ENCODE results near the gene GALNT6.

GALNT6 gene

DNA sequence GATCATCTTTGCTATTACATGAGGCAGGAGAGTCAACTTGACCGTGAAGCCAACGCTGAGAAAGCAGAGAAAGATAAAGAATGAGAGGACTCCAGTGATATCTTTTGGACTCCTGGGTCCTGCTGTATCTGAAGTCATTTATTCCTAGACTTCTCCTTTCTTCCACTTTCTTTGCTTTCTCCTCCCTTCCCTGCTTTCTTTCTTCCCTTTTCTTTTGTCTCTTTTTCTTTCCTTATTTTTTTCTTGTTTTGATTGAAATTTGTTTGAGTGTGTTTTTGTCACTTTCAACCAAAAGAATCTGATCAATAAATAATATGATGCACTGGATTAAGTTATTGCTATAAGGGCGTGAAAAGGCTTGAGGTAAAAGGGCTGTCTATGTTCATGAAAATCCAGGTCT lies 13.4 kb upstream of the GALNT6 start:
- DNase-seq: no peak

DNA sequence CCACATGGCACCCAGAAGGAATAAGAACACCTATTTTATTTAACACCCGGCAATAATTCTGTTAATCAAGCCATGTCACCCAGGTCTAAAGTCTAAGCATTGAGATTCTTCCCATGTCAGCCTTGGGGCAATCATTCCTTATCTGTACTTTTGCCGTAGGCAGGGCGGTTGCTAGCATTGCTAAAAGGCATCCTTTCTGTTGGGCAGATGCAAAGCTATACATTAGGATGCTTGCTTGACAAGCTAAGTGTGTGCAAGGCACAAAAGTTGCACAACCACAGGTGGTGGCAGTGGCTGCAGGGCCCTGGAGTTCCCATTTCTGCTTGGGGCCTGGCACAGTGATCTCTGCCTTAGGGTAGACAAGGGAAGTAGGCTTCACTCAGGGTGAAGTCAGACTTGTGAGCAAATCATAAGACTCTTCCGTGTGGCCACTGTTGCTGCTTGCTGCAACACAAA lies 12.5 kb upstream of the GALNT6 start:
- peak; percentile 82 for DNase-seq

DNA sequence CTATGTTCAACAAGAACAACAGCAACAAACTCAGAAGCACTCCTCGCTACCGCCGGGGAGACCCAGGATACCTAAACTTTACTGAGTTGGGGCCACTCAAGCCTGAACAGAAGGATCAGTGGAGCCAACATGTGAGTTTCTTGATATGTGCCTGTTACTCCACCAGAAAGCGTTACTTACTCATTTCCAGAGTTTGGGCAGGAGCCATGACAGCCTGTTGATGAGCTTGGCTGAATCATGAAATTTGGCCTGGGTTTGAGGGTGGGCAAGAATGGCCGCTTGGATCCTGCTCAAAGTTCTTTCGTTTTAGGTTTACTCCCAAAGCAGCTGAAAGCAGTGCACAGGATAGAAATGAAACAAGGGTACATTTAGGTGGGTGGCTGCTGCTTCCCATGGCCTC lies 12.0 kb upstream of the GALNT6 start:
- DNase-seq: no peak

DNA sequence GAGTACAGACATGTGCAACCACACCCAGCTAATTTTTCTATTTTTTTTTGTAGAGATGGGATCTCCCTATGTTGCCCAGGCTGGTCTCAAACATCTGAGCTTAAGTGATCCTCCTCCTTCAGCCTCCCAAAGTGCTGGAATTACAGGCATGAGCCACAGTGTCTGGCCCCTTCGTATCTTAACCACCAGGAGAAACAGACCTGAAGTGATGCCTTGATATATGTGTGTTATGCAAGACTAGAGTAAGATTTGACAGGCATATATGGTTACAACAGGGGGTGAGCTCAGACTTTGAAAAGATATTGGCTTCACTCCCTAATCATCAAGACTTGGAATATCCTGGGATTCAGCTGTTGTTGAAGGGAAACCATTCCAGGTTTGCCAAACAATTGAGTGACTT lies 10.7 kb upstream of the GALNT6 start:
- DNase-seq: no peak

DNA sequence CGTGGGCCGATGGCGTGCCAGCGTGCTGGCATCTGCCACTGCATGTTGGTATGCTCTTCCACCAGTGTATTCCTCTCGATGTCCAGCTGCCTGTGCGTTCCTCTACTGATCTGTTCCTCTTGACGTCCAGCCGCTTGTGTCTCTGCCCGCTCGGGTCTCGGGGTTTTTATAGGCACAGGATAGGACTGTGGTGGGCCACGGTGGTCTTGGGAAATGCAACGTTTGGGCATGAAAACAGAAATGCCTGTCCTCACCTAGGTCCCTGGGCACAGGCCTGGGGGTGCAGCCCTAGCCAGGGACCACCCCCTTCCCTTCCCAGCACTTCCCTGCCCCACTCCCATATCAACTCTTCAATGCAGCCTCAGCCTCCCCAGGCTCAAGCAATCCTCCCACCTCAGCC lies 10.3 kb upstream of the GALNT6 start:
- no peak for DNase-seq

DNA sequence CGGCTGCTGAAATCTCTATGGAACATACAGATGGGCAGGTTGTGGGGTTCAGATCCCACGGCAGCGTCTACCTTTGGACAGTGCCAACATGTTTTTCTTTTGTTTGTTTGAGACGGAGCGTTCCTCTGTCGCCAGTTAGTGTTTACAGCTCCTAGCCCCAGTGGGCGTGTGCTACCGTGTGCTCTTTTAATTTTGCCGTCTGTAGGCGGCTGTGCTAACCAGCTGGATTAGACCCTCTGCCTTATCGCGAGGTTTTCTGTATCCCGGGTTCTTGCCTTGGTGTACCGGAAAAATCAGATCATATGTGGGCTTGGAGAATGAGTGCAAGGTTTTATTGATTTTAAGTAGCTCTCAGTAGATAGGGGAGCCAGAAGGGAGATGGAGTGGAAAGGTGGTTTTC lies 9.8 kb upstream of the GALNT6 start:
- no peak for DNase-seq

DNA sequence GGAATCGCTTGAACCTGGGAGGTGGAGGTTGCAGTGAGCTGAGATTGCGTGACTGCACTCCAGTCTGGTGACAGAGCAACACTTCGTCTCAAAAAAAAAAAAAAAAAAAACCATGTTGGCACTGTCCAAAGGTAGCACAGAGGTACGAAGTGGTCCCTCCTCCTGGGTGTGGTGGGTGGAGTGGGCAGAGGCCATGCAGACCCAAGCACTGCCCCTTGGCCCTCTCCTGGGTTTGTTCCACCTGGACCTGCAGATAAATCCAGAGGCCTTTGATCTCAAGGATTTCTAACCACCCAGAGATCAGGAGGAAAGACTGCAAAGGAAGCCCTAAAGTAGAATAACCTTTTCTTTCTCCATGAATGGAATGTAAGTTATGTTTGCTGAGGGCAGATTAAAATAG lies 8.7 kb upstream of the GALNT6 start:
- no peak for DNase-seq

DNA sequence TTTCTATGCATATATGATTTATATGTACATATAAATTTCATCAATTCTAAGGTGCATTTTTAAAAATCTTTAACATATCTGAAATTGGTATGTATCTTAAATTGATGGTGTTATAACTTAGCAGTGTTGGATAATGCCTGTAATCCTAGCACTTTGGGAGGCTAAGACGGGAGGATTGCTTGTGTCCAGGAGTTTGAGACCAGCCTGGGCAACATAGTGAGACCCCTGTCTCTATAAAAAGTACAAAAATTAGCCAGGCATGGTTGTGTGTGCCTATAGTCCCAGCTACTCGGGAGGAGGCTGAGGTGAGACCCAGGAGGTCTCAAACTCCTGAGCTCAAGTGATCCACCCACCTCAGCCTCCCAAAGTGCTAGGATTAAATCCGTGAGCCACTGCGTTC lies 6.5 kb upstream of the GALNT6 start:
- DNase-seq: no peak

DNA sequence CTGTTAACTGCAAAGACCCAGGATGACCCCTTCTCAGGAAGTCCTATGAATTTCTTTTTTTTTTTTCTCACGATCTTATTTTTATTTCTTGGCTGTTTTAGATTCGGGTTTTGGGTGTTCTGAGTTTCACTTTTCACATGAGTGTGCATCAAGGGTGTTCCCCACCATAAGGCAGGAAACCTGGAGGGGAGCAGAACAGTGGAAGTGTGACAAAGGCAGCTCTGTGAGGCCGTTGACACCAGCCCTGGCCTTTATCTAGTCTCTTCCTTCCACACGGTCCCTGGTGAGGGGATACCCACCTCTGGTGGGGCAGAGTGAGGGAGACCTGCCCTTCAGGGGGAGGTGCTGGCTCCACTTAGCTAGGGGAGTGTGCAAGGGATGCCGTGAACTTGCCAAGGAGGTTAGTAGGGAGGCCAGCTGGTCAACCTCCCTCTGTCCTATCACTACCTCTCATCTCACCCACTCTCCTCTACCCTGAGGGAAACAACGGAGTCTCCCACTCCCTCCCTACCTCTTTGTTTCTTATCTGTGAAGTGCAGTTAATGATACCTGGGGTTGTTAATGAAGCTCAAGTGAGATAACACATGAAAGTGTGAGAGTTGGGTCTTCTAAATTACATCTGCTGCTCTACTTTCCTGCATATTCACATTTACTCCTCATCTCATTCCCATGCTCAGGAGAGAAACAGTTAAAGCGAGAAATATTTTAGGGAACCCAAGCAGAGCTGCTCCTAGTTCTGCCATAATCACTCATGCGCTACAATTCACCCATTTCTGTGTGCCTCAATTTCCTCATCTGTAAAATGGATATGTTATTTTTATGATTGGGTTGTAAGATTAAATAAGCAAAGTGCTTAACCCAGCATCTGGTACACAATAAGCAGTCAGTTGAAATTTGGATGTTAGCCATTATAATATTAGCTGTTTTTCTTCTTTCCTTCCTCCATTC lies 4.4 kb upstream of the GALNT6 start:
- peak; percentile 93 for DNase-seq

DNA sequence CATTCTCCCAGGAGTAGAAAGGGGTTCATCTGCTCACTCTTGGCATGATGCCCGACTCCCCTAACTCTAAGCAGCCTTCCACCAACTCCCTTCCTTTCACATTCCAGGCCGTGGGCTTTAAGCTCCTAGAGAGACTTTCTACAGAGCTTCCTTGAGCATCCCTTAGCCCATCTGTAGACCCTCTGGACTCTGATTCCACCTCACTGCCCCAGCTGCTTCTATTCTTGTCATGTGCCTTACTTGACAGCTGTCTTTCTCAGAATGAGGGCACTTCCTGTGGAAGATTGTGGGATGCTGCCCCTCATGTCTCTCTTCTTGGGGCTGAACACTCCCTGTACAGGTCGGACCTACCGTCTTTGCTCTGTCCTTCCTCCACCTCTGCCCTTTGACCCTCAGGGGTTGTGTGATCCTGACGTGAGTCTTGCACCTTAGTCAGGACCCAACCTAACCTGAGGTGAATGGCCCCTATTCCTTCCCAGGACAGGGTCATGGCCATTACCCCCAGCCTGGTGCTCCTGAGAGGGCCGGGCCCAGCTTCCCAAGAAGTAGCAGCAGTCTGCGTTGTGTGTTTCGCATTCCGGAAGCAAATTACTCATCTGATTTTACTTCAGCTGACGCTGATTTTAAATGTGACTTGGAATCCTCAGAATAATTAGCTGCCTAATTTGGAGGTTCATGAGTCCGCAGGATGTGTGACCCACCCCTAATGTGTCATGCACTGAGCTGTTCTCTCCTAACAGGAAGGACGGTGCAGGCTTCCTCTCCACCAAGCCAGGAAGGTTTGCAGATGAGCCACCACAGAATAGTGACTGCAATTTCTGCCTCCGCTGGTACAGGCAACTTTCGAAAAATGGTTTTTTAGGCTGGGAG lies 2.7 kb upstream of the GALNT6 start:
- peak; percentile 64 for DNase-seq

DNA sequence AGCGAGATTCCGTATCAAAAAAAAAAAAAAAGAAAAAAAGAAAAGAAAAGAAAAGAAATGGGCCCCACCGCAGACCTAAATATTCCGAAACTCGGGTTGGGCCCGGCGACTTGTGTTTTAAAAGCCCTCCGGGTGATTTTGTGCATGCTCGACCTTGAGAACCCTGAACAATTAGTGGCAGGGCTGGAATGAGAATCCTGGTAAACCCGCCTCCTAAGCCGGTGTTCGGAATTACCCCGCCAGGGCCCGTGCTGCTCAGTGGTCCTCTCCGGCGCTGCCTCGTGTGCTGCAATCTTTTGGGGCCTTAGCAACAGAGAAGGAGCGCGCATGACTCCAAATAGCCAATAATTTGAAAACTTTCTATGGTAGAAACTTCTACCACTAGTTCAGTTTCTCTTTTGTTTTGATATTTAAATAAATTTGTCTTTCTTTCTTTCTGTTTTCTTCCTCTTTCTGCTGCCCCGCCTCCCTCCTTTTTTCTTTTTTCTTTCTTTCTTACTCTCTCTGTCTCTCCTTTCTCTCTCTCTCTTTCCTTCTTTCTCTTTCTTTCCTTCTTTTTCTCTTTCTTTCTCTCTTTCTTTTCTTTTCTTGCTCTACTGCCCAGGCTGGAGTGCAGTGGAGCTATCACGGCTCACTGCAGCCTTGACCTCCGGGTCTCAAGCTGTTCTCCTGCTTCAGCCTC lies 1.5 kb upstream of the GALNT6 start:
- DNase-seq: peak; percentile 70

DNA sequence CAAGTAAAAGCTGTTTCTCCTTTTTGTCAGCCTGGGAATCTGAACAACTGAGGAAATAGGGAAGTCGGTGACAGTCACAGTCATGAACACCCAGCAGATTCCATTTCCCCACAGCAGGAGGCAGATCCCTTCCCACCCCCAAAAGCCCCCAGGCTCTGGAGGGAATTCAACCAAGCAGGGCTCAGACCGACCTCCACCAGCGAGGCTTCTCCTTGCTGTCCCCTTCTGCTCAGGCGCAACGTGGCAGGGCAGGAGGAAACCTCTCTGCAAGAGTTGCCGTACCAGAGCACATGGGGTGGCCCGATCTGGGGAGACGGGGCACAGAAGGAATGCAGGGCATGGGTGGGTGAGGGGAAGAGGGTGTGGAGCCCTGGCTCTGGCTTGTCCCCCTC lies 319 bp downstream of the GALNT6 start:
- DNase-seq: no peak

DNA sequence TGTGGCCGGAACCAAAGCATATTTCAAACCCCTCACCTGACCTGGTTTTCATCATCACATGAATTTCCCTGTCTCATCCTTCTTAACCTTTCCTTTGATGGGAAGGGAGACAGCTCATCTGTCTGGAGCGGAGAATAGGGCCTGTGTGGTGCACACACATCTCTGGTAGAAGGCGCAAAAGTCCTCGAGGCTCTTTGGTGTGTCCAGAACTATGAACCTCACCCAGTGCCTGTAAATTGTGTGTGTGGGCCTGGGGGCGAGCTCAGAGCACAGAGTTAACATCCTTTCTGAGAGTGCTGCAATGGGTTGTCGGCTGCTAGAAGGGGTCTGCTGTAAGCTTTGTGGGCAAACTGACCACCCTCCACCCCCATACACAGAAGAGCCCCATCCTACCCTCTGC lies 749 bp downstream of the GALNT6 start:
- no peak for DNase-seq

DNA sequence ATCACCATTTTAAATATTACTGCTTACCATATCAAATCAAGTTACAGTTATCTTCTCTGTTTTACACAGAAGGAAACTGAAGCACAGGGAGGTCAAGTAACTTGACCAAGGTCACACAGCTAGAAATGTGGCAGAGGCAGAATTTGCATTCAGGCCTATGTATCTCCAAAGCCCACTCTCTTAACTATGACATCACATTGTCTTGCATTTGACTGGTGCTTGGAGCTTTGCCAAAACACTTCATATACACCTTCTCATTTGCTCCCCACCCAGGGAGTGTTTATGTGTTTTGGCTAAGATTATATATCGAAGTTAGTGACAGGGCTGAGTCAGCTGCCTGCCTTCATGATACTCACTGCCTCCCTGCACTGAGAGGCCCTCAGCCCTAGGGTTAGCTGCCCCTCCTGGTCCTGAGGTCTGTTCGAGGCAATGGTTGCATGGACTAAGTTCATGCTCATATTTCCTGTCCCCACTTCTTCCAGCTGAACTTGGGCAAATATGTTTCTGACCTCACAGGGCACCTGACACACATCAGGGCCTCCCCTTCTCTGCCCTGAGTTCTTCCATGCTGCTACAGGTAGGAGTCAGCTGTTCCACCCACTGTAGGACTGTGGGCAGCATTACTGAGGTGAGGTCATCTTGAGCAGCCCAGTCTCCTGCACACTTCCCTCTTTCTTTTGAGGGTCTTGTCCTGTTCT lies 1.8 kb downstream of the GALNT6 start:
- peak; percentile 85 for DNase-seq

DNA sequence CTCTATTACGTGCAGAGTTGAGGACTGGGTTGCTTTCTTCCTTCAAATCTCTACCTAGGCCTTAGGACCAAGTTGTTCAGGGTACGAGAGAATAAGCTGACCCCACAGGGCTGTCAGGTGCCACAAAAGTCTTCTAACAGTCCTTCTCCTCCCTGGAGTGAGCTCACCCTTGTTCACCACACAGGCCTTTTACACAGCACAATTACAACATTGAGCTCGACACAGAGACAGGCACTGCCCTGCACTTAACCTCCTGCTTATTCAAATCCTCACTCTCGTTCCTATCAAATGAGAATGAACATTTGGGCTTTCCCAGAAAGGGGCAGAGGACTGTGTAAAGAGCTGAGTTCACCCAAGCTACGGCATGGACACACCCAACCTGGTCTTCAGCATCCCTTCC lies 2.4 kb downstream of the GALNT6 start:
- no peak for DNase-seq

DNA sequence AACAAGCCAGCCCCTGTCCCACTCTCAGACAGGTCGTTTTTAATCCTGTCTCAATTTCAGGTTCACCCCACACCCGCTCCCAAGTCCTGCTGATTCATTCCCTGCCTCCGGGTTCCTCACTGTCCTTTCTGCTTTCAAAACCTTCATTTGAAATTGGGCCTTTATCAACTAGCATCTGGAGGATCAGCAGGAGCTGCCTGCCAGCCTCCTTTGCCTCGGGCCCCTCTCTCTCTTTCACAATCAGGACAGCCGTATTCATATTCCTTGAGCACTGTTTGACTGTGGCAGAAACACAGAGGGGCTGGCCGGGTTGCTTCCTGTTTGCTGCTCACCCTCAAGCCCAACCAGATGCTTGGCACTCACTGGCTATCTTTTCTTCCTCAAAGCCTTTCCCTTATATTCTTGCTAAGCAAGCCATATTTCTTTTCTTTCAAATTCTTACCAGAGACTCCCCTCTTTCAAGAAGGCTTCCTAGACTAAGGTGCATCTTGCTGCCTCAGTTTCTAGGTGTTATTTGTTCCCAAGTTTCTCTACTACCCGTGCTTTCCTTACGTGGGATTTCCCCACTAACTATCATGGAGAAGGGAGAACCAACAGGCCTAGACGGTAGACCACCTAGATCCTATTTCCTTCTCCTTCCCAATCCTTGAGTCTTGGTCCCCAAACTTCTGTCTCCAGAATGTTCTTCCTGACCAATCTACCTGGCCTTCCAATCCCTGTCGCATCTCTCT lies 3.0 kb downstream of the GALNT6 start:
- DNase-seq: peak; percentile 89

DNA sequence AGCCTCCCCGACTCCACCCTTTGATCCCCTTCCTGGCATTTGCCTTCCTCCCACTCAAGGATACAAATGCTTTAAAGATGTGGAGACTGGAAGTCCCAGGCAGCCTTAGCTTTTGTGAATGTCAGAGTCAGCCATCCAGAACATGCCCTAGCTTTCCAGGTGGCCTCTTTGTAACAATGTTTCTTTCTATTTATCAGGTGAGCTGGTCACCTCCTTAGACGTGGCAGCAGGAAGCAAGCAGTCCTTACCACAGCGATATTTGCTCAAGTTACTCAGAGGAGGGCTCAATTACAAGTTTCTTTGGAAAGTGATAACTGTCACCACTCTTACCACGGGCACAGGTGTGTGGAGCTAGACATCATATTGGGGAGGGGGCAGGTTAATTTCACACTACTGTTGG lies 4.9 kb downstream of the GALNT6 start:
- DNase-seq: no peak

DNA sequence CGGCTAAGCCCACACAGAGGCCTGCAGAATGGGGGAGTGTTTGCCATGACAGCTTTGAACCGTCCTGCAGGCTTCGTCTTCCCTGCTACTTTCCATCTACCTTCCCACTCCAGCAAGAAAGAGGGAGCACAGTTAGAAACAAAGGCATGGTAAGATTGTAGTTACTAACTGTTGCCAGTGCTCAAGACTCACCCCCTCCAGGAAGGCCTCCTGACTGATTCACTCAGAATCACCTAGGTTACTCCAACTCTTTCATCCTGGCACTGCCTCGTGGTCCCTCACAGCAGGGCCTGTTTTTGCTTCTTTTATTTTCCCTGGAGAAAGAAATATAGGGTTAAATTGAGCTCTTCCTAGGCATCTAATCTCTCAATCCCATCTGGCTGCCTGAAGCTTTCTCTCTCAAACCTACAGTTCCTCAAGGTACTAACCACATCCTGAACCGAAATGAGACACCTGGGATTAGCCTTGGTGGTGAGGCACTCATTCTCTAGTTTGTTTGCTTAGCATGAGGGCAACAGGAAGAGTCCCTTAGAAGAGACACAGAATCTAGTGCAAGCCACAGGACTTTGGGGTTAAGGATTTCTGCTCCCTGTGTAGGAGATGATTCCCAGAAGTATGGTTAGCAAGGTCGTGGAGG lies 7.8 kb downstream of the GALNT6 start:
- DNase-seq: no peak

DNA sequence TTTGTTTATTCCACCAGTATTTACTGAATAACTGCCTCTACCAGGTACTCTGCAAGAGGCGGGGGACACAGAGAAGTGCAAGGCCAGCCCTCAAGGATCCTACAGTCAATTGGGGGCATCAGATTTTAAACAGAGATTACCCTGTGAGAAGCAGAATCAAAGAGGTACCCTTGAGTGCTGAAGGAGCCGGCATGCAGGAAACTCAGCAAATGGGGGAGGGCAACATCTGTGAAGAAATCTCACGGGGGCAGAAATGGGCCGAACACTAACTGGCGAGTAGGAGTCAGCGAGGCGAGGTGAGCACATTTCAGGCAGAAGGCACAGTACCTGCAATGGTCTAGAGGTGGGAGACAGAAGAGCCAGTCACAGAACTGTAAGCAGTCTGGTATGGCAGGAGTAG lies 9.0 kb downstream of the GALNT6 start:
- no peak for DNase-seq

DNA sequence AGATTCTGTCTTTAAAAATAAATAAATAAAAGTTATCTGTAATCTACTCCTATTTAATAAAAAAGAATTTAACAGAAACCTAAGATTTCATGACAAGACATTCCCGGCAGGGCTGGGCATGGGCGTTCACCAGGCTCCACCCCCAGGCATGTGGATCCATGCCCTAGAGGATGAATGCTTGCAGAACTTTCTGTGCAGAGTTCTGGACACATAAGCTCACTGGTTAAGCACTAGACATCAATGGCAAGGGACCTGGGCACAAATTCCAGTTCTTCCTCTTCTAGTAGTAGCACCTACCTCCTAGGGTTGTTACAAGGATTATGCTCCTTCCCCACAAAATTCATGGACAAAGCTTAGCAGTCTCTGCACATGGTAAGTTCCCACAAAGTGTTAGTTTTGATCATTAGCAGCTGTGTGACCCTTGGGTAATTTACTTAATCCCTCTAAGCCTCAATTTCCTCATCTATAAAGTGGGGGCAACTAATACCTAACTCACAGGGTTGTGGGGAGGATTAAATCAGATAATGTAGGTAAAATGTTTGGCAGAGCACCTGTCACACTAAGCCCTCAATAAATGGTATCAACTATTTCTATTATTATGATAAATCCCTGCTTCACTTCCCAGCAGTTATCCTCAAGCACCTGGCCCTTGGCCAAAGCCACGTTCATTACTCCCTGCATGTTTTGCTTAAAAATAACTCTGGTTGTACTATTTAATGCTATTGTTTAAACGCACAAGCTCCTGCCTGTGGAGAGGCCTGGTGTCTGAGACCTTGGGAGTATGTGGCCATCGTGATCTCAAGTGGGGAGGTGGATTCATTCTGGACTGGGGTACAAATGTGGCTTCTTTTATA lies 9.8 kb downstream of the GALNT6 start:
- no peak for DNase-seq
